ENCODE measurements around the gene DDX18.

DDX18 gene

GRCh38 chr2:117879003-117879402 is 64.5 kb downstream of the DDX18 start:
- H3K4me3 ChIP-seq (ENCODE audit: low read depth, low read length): no peak overlapping the region
- no peak for DNase-seq (ENCODE audit: low read depth)
